ENCODE results near the gene RABGGTA.

- TF ChIP-seq, protein P1, sequence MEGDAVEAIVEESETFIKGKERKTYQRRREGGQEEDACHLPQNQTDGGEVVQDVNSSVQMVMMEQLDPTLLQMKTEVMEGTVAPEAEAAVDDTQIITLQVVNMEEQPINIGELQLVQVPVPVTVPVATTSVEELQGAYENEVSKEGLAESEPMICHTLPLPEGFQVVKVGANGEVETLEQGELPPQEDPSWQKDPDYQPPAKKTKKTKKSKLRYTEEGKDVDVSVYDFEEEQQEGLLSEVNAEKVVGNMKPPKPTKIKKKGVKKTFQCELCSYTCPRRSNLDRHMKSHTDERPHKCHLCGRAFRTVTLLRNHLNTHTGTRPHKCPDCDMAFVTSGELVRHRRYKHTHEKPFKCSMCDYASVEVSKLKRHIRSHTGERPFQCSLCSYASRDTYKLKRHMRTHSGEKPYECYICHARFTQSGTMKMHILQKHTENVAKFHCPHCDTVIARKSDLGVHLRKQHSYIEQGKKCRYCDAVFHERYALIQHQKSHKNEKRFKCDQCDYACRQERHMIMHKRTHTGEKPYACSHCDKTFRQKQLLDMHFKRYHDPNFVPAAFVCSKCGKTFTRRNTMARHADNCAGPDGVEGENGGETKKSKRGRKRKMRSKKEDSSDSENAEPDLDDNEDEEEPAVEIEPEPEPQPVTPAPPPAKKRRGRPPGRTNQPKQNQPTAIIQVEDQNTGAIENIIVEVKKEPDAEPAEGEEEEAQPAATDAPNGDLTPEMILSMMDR (conservative IDR thresholded peaks at IDR 0.05; ENCODE audit: low read length) = peak; percentile 80
- TF ChIP-seq EZH2phosphoT487 (IDR thresholded peaks at IDR 0.05; ENCODE audit: borderline replicate concordance, low read depth, low read length) = no peak
Observed at GRCh38 chr14:24271134-24271833, at the start of gene RABGGTA.

Measured in OCI-LY7 (cell line).